PC-3 (cell line): ENCODE measurements around the gene IFNL1. TPM values are rescaled to one million over a fixed set of nuclear protein-coding genes. Genes with fewer than 3 reads are reported as not detected.

Experiments used
- ATAC-seq: fragments of 200-7000 bp; cut with Tn5 transposase; 2 replicates; pipeline ENCODE4 v1.9.1; 2020; ENCODE audit warnings: mild to moderate bottlenecking, moderate library complexity
- BruUV-seq: library from RNA; stranded (reverse); fragments of 400-500 nt; replicated peaks from 2 replicates; lab custom pipeline; 2021; lab: Mats Ljungman, UMichigan
- CTCF ChIA-PET: fragments of 300-600 bp; sonication (Branson Sonifier 250); formaldehyde crosslinking; loops from one replicate; lab custom pipeline; 2022; ENCODE audit warnings: antibody characterized with exemption; lab: Charles Lee
- POLR2A ChIA-PET: fragments of 300-600 bp; sonication (Branson Sonifier 250); formaldehyde crosslinking; loops from one replicate; lab custom pipeline; 2022; ENCODE audit warnings: antibody characterized with exemption; ENCODE audit not compliant: unreplicated experiment; lab: Charles Lee
- DNase-seq: peaks from one replicate; pipeline ENCODE4 v3.0.0-alpha.2; 2015
- H2AFZ ChIP-seq: fragments of 300-600 bp; sonication (generic); 2 replicates; pipeline ENCODE4 v1.6.0; 2016; ENCODE audit warnings: antibody characterized with exemption, low read length
- H3F3A ChIP-seq: fragments of 300-600 bp; sonication (generic); one replicate; pipeline ENCODE4 v1.6.0; 2017; ENCODE audit warnings: antibody characterized with exemption, low read length, control low read depth, mild to moderate bottlenecking; ENCODE audit not compliant: unreplicated experiment
- H3K27ac ChIP-seq: fragments of 300-600 bp; sonication (generic); 2 replicates; pipeline ENCODE4 v1.5.1; 2016; ENCODE audit warnings: mild to moderate bottlenecking, low read length
- H3K27me3 ChIP-seq: fragments of 300-600 bp; sonication (generic); 2 replicates; pipeline ENCODE4 v1.6.1; 2016; ENCODE audit warnings: low read length, mixed read lengths
- H3K36me3 ChIP-seq: fragments of 300-600 bp; sonication (generic); 2 replicates; pipeline ENCODE4 v1.6.1; 2016; ENCODE audit warnings: low read depth, mixed run types, low read length, mixed read lengths
- H3K4me1 ChIP-seq: fragments of 300-600 bp; sonication (generic); 2 replicates; pipeline ENCODE4 v1.5.1; 2016; ENCODE audit warnings: low read length; ENCODE audit not compliant: insufficient read depth
- H3K4me2 ChIP-seq: fragments of 300-600 bp; sonication (generic); 2 replicates; pipeline ENCODE4 v1.6.0; 2016; ENCODE audit warnings: low read length
- H3K4me3 ChIP-seq: fragments of 300-600 bp; sonication (generic); 2 replicates; pipeline ENCODE4 v1.5.1; 2016; ENCODE audit warnings: mild to moderate bottlenecking, low read length, mixed read lengths
- H3K79me2 ChIP-seq: fragments of 300-600 bp; sonication (generic); 2 replicates; pipeline ENCODE4 v1.6.1; 2017; ENCODE audit warnings: low read length, mixed read lengths
- H3K9ac ChIP-seq: fragments of 300-600 bp; sonication (generic); 2 replicates; pipeline ENCODE4 v1.6.0; 2016; ENCODE audit warnings: mild to moderate bottlenecking, low read length
- H3K9me2 ChIP-seq: fragments of 300-600 bp; sonication (generic); replicated peaks from 2 replicates; pipeline ENCODE4 v1.6.1; 2016; ENCODE audit warnings: mixed run types, low read length, mixed read lengths
- H3K9me3 ChIP-seq: fragments of 300-600 bp; sonication (generic); 2 replicates; pipeline ENCODE4 v1.6.1; 2016; ENCODE audit warnings: low read length, mixed read lengths
- H4K20me1 ChIP-seq: fragments of 300-600 bp; sonication (generic); 2 replicates; pipeline ENCODE4 v1.6.1; 2016; ENCODE audit warnings: low read length, mixed read lengths
- EZH2 ChIP-seq: fragments of 300-600 bp; sonication (generic); IDR thresholded peaks from one replicate; pipeline ENCODE4 v1.6.1; 2017; ENCODE audit warnings: antibody characterized with exemption, mild to moderate bottlenecking, low read length; ENCODE audit not compliant: unreplicated experiment
- EZH2phosphoT487 ChIP-seq: fragments of 300-600 bp; sonication (generic); IDR thresholded peaks from 2 replicates; pipeline ENCODE4 v1.6.1; 2018; ENCODE audit warnings: mild to moderate bottlenecking, antibody characterized with exemption, low read length, borderline replicate concordance
- intact Hi-C: fragments of 100-400 bp; cut with micrococcal nuclease; formaldehyde crosslinking; loops from 2 replicates; pipeline ENCODE4 v1.9.0; 2023
- total RNA-seq: library from RNA; depleted of rRNA; stranded (reverse); fragments of >200 nt; gene quantifications from 2 replicates; pipeline ENCODE4 v1.2.3, GENCODE V29; 2014; rRNA removed
- TF ChIP-seq, protein P1 (sequence below): fragments of 300-600 bp; sonication (generic); conservative IDR thresholded peaks from 2 replicates; pipeline ENCODE4 v1.5.1; 2017; ENCODE audit warnings: antibody characterized with exemption, low read depth, mild to moderate bottlenecking, low read length

Gene IFNL1
- total RNA-seq, 1 experiment from 2014 or later = not detected

- CTCF ChIA-PET = no interaction called here
Observed at GRCh38 chr19:39345956-39346355, 49.7 kb downstream of the IFNL1 start.

GRCh38 chr19:39347332-39348164 lies 51.3 kb downstream of the IFNL1 start:
- no peak for TF ChIP-seq EZH2
- TF ChIP-seq, protein P1, sequence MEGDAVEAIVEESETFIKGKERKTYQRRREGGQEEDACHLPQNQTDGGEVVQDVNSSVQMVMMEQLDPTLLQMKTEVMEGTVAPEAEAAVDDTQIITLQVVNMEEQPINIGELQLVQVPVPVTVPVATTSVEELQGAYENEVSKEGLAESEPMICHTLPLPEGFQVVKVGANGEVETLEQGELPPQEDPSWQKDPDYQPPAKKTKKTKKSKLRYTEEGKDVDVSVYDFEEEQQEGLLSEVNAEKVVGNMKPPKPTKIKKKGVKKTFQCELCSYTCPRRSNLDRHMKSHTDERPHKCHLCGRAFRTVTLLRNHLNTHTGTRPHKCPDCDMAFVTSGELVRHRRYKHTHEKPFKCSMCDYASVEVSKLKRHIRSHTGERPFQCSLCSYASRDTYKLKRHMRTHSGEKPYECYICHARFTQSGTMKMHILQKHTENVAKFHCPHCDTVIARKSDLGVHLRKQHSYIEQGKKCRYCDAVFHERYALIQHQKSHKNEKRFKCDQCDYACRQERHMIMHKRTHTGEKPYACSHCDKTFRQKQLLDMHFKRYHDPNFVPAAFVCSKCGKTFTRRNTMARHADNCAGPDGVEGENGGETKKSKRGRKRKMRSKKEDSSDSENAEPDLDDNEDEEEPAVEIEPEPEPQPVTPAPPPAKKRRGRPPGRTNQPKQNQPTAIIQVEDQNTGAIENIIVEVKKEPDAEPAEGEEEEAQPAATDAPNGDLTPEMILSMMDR = no peak
- no peak for TF ChIP-seq EZH2phosphoT487
- ChIA-PET POLR2A (no interaction called here), CTCF (no interaction called here)
- Histone ChIP-seq H3K4me3 (no peak overlapping the region), H3K4me1 (peaks cover 8% of the 10 kb centered on the region), H3K9me3 (no peaks in the 10 kb centered on the region), H3K9ac (no peak overlapping the region), H3K27me3 (no peaks in the 10 kb centered on the region), H3K4me2 (no peak overlapping the region), H3K79me2 (peaks cover 47% of the 10 kb centered on the region), H3K36me3 (no peaks in the 10 kb centered on the region; the same call in 1 of the 2 replicates), H3F3A (no peaks in the 10 kb centered on the region), H4K20me1 (no peaks in the 10 kb centered on the region), H3K9me2 (no peaks in the 10 kb centered on the region), H3K27ac (no peak overlapping the region), H2AFZ (no peak overlapping the region)
- ATAC-seq = no peak
- intact Hi-C loops = no loop called here
- DNase-seq = no peak
- BruUV-seq = no TSS peak

More at GRCh38 chr19:39345956-39346355, 49.7 kb downstream of the IFNL1 start:
- Histone ChIP-seq H3K4me2 (no peak overlapping the region), H3K9me2 (no peaks in the 10 kb centered on the region), H3K27ac (no peak overlapping the region), H4K20me1 (no peaks in the 10 kb centered on the region), H3K4me3 (no peak overlapping the region), H3K79me2 (peaks cover 47% of the 10 kb centered on the region), H3K36me3 (no peaks in the 10 kb centered on the region; the same call in 1 of the 2 replicates), H3K9ac (no peak overlapping the region), H3K4me1 (peaks cover 8% of the 10 kb centered on the region), H3K9me3 (no peaks in the 10 kb centered on the region), H2AFZ (no peak overlapping the region), H3K27me3 (no peaks in the 10 kb centered on the region), H3F3A (no peaks in the 10 kb centered on the region)
- DNase-seq = no peak
- ATAC-seq = no peak
- POLR2A ChIA-PET = no interaction called here
- TF ChIP-seq, protein P1 = no peak
- TF ChIP-seq EZH2 (no peak), EZH2phosphoT487 (no peak)
- intact Hi-C loops = no loop called here
- no TSS peak for BruUV-seq

Other genes with a start within 250 kb of the IFNL1 start
- 3.4 and 5.0 TPM in 2 replicates for gene ACP7, start 212.0 kb upstream of the IFNL1 start, total RNA-seq
- 13.5 and 16.2 TPM in 2 replicates for gene PAK4, start 170.6 kb upstream of the IFNL1 start, total RNA-seq
- gene NCCRP1, start 99.4 kb upstream of the IFNL1 start, total RNA-seq = 2.2 and 6.2 TPM in 2 replicates
- not detected in 2 replicates for gene SYCN, start 92.1 kb upstream of the IFNL1 start, total RNA-seq
- gene IFNL3, start 51.4 kb upstream of the IFNL1 start, total RNA-seq = not detected in 2 replicates
- not detected in 2 replicates for gene IFNL4, start 47.6 kb upstream of the IFNL1 start, total RNA-seq
- gene IFNL2, start 28.0 kb upstream of the IFNL1 start, total RNA-seq = not detected in 2 replicates
- gene LRFN1, start 24.5 kb downstream of the IFNL1 start, total RNA-seq = 3.6 and 6.7 TPM in 2 replicates
- gene GMFG, start 39.6 kb downstream of the IFNL1 start, total RNA-seq = 0.36 TPM in 1 of 2 replicates, not detected in the other
- gene SAMD4B, start 46.0 kb downstream of the IFNL1 start, total RNA-seq = 80.4 and 93.8 TPM in 2 replicates
- 50.7 and 56.6 TPM in 2 replicates for gene PAF1, start 94.7 kb downstream of the IFNL1 start, total RNA-seq
- gene MED29, start 95.0 kb downstream of the IFNL1 start, total RNA-seq = 17.0 and 30.1 TPM in 2 replicates
- gene ZFP36, start 110.4 kb downstream of the IFNL1 start, total RNA-seq = 32.7 and 68.4 TPM in 2 replicates
- gene PLEKHG2, start 116.3 kb downstream of the IFNL1 start, total RNA-seq = 8.3 and 10.6 TPM in 2 replicates
- gene RPS16, start 139.5 kb downstream of the IFNL1 start, total RNA-seq = 294 and 418 TPM in 2 replicates
- 59.9 and 95.0 TPM in 2 replicates for gene SUPT5H, start 149.2 kb downstream of the IFNL1 start, total RNA-seq
- gene TIMM50, start 184.4 kb downstream of the IFNL1 start, total RNA-seq = 97.2 and 123 TPM in 2 replicates
- gene DLL3, start 202.5 kb downstream of the IFNL1 start, total RNA-seq = 7.2 and 8.7 TPM in 2 replicates
- gene SELENOV, start 218.7 kb downstream of the IFNL1 start, total RNA-seq = not detected in 2 replicates
- 2.1 and 3.5 TPM in 2 replicates for gene EID2B, start 236.4 kb downstream of the IFNL1 start, total RNA-seq
- gene EID2, start 243.8 kb downstream of the IFNL1 start, total RNA-seq = 11.3 and 22.9 TPM in 2 replicates